A673 (cell line): ENCODE data around the gene BCR. TPM values are rescaled to one million over a fixed set of nuclear protein-coding genes. Genes with fewer than 3 reads are reported as not detected.
A peak's percentile ranks its signal among the peaks of the same experiment; 100 is the strongest.

Experiments
- BruUV-seq: library from RNA; stranded (reverse); fragments of 400-500 nt; replicated peaks from 2 replicates; lab custom pipeline; 2021; lab: Mats Ljungman, UMichigan
- CTCF ChIA-PET: fragments of 300-600 bp; sonication (Branson Sonifier 250); formaldehyde crosslinking; loops from one replicate; lab custom pipeline; 2022; ENCODE audit warnings: antibody characterized with exemption; lab: Charles Lee
- POLR2A ChIA-PET: fragments of 300-600 bp; sonication (Branson Sonifier 250); formaldehyde crosslinking; loops from one replicate; lab custom pipeline; 2022; ENCODE audit warnings: antibody characterized with exemption; ENCODE audit not compliant: low non-redundant PET; lab: Charles Lee
- DNase-seq: peaks from one replicate; pipeline ENCODE4 v3.0.0-alpha.2; 2015; ENCODE audit warnings: low spot score
- H3K27ac ChIP-seq: fragments of 200-600 bp; sonication (generic); 2 replicates; pipeline ENCODE4 v1.5.1; 2016; ENCODE audit warnings: mixed run types, low read depth, mild to moderate bottlenecking, mixed read lengths, antibody characterized with exemption, low read length; ENCODE audit not compliant: poor library complexity, severe bottlenecking
- H3K27me3 ChIP-seq: fragments of 200-600 bp; sonication (generic); replicated peaks from 2 replicates; pipeline ENCODE4 v1.6.1; 2017; ENCODE audit warnings: mixed run types, low read depth, mild to moderate bottlenecking, mixed read lengths, antibody characterized with exemption, low read length; ENCODE audit not compliant: insufficient read depth, poor library complexity
- H3K36me3 ChIP-seq: fragments of 200-600 bp; sonication (generic); 2 replicates; pipeline ENCODE4 v1.6.1; 2016; ENCODE audit warnings: mixed run types, mild to moderate bottlenecking, mixed read lengths, antibody characterized with exemption, low read length; ENCODE audit not compliant: insufficient read depth, poor library complexity, severe bottlenecking
- H3K4me1 ChIP-seq: fragments of 200-600 bp; sonication (generic); 2 replicates; pipeline ENCODE4 v1.6.1; 2017; ENCODE audit warnings: mixed run types, mild to moderate bottlenecking, mixed read lengths, antibody characterized with exemption, low read length; ENCODE audit not compliant: insufficient read depth, poor library complexity, severe bottlenecking
- H3K4me3 ChIP-seq: fragments of 200-600 bp; sonication (generic); 2 replicates; pipeline ENCODE4 v1.5.1; 2016; ENCODE audit warnings: low read depth, mixed run types, mild to moderate bottlenecking, mixed read lengths, low read length; ENCODE audit not compliant: poor library complexity, severe bottlenecking
- H3K9me3 ChIP-seq: fragments of 200-600 bp; sonication (generic); 2 replicates; pipeline ENCODE4 v1.6.1; 2016; ENCODE audit warnings: mixed run types, low read depth, mild to moderate bottlenecking, mixed read lengths, antibody characterized with exemption, low read length; ENCODE audit not compliant: poor library complexity, severe bottlenecking
- CTCF ChIP-seq: fragments of 300-800, 200-600 bp; sonication (generic); conservative IDR thresholded peaks from 2 replicates; pipeline ENCODE4 v1.5.1; 2017; ENCODE audit warnings: low read depth, mild to moderate bottlenecking, antibody characterized with exemption, low read length, moderate library complexity, mixed read lengths
- EZH2 ChIP-seq: fragments of 200-600 bp; sonication (generic); IDR thresholded peaks from 2 replicates; pipeline ENCODE4 v1.6.1; 2017; ENCODE audit warnings: borderline replicate concordance, low read depth, mild to moderate bottlenecking, mixed read lengths, antibody characterized with exemption, low read length; ENCODE audit not compliant: poor library complexity, severe bottlenecking
- intact Hi-C: fragments of 100-400 bp; cut with micrococcal nuclease; formaldehyde crosslinking; loops from one replicate; pipeline ENCODE4 v1.10.0; 2022; ENCODE audit not compliant: unreplicated experiment
- total RNA-seq: library from RNA; stranded (reverse); gene quantifications from 2 replicates; pipeline ENCODE4 v1.2.3, GENCODE V29; 2021

The BCR gene
- total RNA-seq, 1 experiment from 2014 or later = 63.1 TPM

- Histone ChIP-seq H3K4me3 (no peak overlapping the region), H3K27ac (no peak overlapping the region), H3K27me3 (no peaks in the 10 kb centered on the region), H3K9me3 (no peaks in the 10 kb centered on the region), H3K4me1 (peaks cover 17% of the 10 kb centered on the region), H3K36me3 (no peaks in the 10 kb centered on the region)
- intact Hi-C loops = no loop called here
- ChIA-PET POLR2A (no interaction called here), CTCF (no interaction called here)
- BruUV-seq = no TSS peak
- TF ChIP-seq EZH2 (no peak), CTCF (no peak)
- no peak for DNase-seq
Measured at GRCh38 chr22:23236026-23236425, 55.7 kb downstream of the BCR start.

- BruUV-seq = no TSS peak
- POLR2A ChIA-PET = no interaction called here
Measured at GRCh38 chr22:23236440-23237184, 56.3 kb downstream of the BCR start.

GRCh38 chr22:23237201-23237798, 57.0 kb downstream of the BCR start:
- Histone ChIP-seq H3K4me3 (no peak overlapping the region), H3K27me3 (no peaks in the 10 kb centered on the region), H3K9me3 (no peaks in the 10 kb centered on the region), H3K36me3 (no peaks in the 10 kb centered on the region), H3K27ac (no peak overlapping the region), H3K4me1 (peaks cover 26% of the 10 kb centered on the region)
- TF ChIP-seq CTCF (no peak), EZH2 (no peak)
- POLR2A ChIA-PET = interaction anchor here (0.6 kb wide), 1 partner anchor 15 kb away, joined by 4 read pairs; no protein-coding TSS in a partner anchor
- CTCF ChIA-PET = no interaction called here
- no TSS peak for BruUV-seq
- intact Hi-C loops = no loop called here
- DNase-seq = peak; percentile 73

More at GRCh38 chr22:23236440-23237184, 56.3 kb downstream of the BCR start:
- intact Hi-C loops = no loop called here
- Histone ChIP-seq H3K4me1 (peaks cover 19% of the 10 kb centered on the region), H3K27me3 (no peaks in the 10 kb centered on the region), H3K27ac (no peak overlapping the region), H3K9me3 (no peaks in the 10 kb centered on the region), H3K36me3 (no peaks in the 10 kb centered on the region), H3K4me3 (no peak overlapping the region)
- CTCF ChIA-PET = no interaction called here
- TF ChIP-seq EZH2 (no peak), CTCF (no peak)
- DNase-seq = no peak
